DOHH2 (cell line): ENCODE results near the gene TEN1.

Experiments
- CTCF ChIP-seq: fragments of 200-600 bp; sonication (generic); IDR thresholded peaks from one replicate; pipeline ENCODE4 v1.5.1; 2014; ENCODE audit warnings: antibody characterized with exemption, mild to moderate bottlenecking, low read depth, low read length; ENCODE audit not compliant: poor library complexity, severe bottlenecking
- EZH2phosphoT487 ChIP-seq: fragments of 200-600 bp; sonication (generic); IDR thresholded peaks from 2 replicates; pipeline ENCODE4 v1.6.1; 2017; ENCODE audit warnings: borderline replicate concordance, mild to moderate bottlenecking, antibody characterized with exemption, low read length, moderate library complexity, mixed read lengths

- TF ChIP-seq CTCF (no peak), EZH2phosphoT487 (no peak)
Measured at GRCh38 chr17:75985986-75986385, 6.9 kb downstream of the TEN1 start.
